Gastroesophageal sphincter (tissue), 4 donors: ENCODE measurements around the gene KPNB1. TPM values are rescaled to one million over a fixed set of nuclear protein-coding genes. Genes with fewer than 3 reads are reported as not detected.

Source experiments
- ATAC-seq: fragments of 150-250 bp; one replicate; pipeline ENCODE4 v1.9.1; 2016; ENCODE audit warnings: mild to moderate bottlenecking, moderate library complexity
- H3K27ac ChIP-seq, 4 donors: fragments of 200-600 bp; sonication (generic) in 3 of 4; 1 replicate in 3 of 4; 2 replicates in 1 of 4; pipeline ENCODE4 v1.5.1; 2016 to 2019
- H3K27me3 ChIP-seq: fragments of 200-600 bp; sonication (generic); one replicate; pipeline ENCODE4 v1.5.1; 2019
- H3K36me3 ChIP-seq, 2 donors: fragments of 200-600 bp; sonication (generic); one replicate each; pipeline ENCODE4 v1.5.1; 2019; ENCODE audit warnings: control low read depth in 1 of 2
- H3K4me1 ChIP-seq, 3 donors: fragments of 200-600 bp; sonication (generic); 1 replicate in 2 of 3; 2 replicates in 1 of 3; pipeline ENCODE4 v1.5.1; 2016 to 2019; ENCODE audit warnings: control low read depth in 2 of 3
- H3K4me3 ChIP-seq, 2 donors: fragments of 200-600 bp; sonication (generic); one replicate each; pipeline ENCODE4 v1.5.1; 2019; ENCODE audit warnings: mild to moderate bottlenecking in 1 of 2, moderate library complexity in 1 of 2
- H3K9me3 ChIP-seq, 3 donors: fragments of 200-600 bp; sonication (generic); one replicate each; pipeline ENCODE4 v1.5.1; 2017 to 2019; ENCODE audit warnings: control low read depth in 2 of 3
- CTCF ChIP-seq, 4 experiments: fragments of 200-600 bp in 2 of 4; fragments of 450-650 bp in 2 of 4; sonication (generic) in 1 of 4; IDR thresholded peaks; one replicate each; pipeline ENCODE4 v1.5.1; 2017 to 2019; ENCODE audit warnings: antibody characterized with exemption in 4 of 4, mild to moderate bottlenecking in 2 of 4, moderate library complexity in 2 of 4
- EP300 ChIP-seq: sonication (generic); formaldehyde crosslinking; IDR thresholded peaks from one replicate; pipeline ENCODE4 v1.6.1; 2017; ENCODE audit warnings: antibody characterized with exemption, mild to moderate bottlenecking
- POLR2A ChIP-seq, 2 donors: fragments of 450-650 bp; IDR thresholded peaks; one replicate each; pipeline ENCODE4 v1.6.1; 2017; ENCODE audit warnings: antibody characterized with exemption in 2 of 2, mild to moderate bottlenecking in 2 of 2, moderate library complexity in 1 of 2
- POLR2AphosphoS5 ChIP-seq: sonication (generic); formaldehyde crosslinking; IDR thresholded peaks from one replicate; pipeline ENCODE4 v1.6.1; 2017; ENCODE audit warnings: antibody characterized with exemption
- WGBS, 2 donors: methylation state at CpG; one replicate each; pipeline ENCODE4 v1.1.5; 2018; ENCODE audit warnings: low coverage in 1 of 2; 5-methylcytosine and 5-hydroxymethylcytosine counted together
- total RNA-seq, 4 donors: library from RNA; depleted of rRNA; stranded (reverse); fragments of >200 nt; gene quantifications; one replicate each; pipeline ENCODE4 v1.1.0, GENCODE V29; 2016

The KPNB1 gene
- total RNA-seq, 4 donors from 2014 or later, result 192 to 215 (median 211) TPM

- TF ChIP-seq EP300, result no peak
- TF ChIP-seq POLR2A (IDR thresholded peaks at IDR 0.05), result no peak
- TF ChIP-seq POLR2AphosphoS5, result no peak
- TF ChIP-seq CTCF (IDR thresholded peaks at IDR 0.05), result no peak
- Histone ChIP-seq H3K9me3 (no peaks in the 10 kb centered on the region), H3K4me1 (peaks cover 0 to 5% (median 0%) of the 10 kb centered on the region in 3 donors), H3K27me3 (no peaks in the 10 kb centered on the region), H3K27ac (no peak overlapping the region), H3K4me3 (no peak overlapping the region), H3K36me3 (peaks cover 0 to 40% of the 10 kb centered on the region in 2 donors)
- 92 to 94% methylated on average over 6 to 7 of the region's 8 CpGs for WGBS, 2 donors
- ATAC-seq, result no peak
Measured at GRCh38 chr17:47628014-47628566, 21.6 kb upstream of the KPNB1 start.

GRCh38 chr17:47629826-47630225 lies 19.9 kb upstream of the KPNB1 start:
- Histone ChIP-seq H3K27ac (no peak overlapping the region), H3K36me3 (peaks cover 0 to 28% of the 10 kb centered on the region in 2 donors), H3K27me3 (no peaks in the 10 kb centered on the region), H3K9me3 (no peaks in the 10 kb centered on the region), H3K4me3 (no peak overlapping the region), H3K4me1 (peaks cover 0 to 9% (median 0%) of the 10 kb centered on the region in 3 donors)
- TF ChIP-seq POLR2A (IDR thresholded peaks at IDR 0.05) (no peak), EP300 (no peak), CTCF (IDR thresholded peaks at IDR 0.05) (no peak), POLR2AphosphoS5 (no peak)
- ATAC-seq, result no peak
- 78 to 86% methylated on average over 4 to 5 of the region's 5 CpGs for WGBS, 2 donors

DNA sequence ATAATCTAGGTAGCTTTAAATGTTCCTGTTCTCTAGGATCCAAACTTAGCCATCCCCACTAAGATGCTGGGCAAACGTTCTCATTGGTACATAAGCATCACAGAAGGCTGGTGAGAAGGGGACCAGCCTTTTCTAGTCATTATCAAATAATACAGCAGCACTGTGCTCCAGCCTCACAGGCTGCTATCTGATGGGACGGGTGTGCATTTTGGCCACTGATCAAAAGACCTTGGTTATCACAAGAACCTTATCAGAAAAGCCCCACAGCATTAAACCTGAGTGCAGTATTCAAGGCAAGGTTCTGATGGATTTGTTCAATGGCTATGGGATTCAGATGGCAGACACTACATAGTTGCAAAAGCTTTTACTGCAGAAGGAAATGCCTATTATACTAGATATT lies 19.1 kb upstream of the KPNB1 start:
- WGBS, 2 donors, result 64% methylated on average over 2 of the region's 2 CpGs; no CpG with 5 or more reads in 1 of the 2 donors
- Histone ChIP-seq H3K4me3 (no peak overlapping the region), H3K27me3 (no peaks in the 10 kb centered on the region), H3K4me1 (peaks cover 0 to 9% (median 0%) of the 10 kb centered on the region in 3 donors), H3K36me3 (peaks cover 0 to 28% of the 10 kb centered on the region in 2 donors), H3K9me3 (no peaks in the 10 kb centered on the region), H3K27ac (no peak overlapping the region)
- TF ChIP-seq EP300 (no peak), CTCF (IDR thresholded peaks at IDR 0.05) (no peak), POLR2AphosphoS5 (no peak), POLR2A (IDR thresholded peaks at IDR 0.05) (no peak)
- ATAC-seq, result no peak

GRCh38 chr17:47632991-47633390 lies 16.7 kb upstream of the KPNB1 start:
- H3K36me3 ChIP-seq, result peaks cover 0 to 41% of the 10 kb centered on the region in 2 donors
- H3K4me3 ChIP-seq, result no peak overlapping the region
- 53 to 93% methylated on average over 3 of the region's 3 CpGs for WGBS, 2 donors
- ATAC-seq, result no peak
- no peaks in the 10 kb centered on the region for H3K9me3 ChIP-seq
- no peak for TF ChIP-seq CTCF (IDR thresholded peaks at IDR 0.05)
- no peak for TF ChIP-seq EP300
- TF ChIP-seq POLR2A (IDR thresholded peaks at IDR 0.05), result no peak
- TF ChIP-seq POLR2AphosphoS5, result no peak
- H3K4me1 ChIP-seq, result peaks cover 0 to 9% (median 0%) of the 10 kb centered on the region in 3 donors
- H3K27ac ChIP-seq, result peak overlapping the region in 2 of 4 donors; percentile 5 to 49
- H3K27me3 ChIP-seq, result no peaks in the 10 kb centered on the region

DNA sequence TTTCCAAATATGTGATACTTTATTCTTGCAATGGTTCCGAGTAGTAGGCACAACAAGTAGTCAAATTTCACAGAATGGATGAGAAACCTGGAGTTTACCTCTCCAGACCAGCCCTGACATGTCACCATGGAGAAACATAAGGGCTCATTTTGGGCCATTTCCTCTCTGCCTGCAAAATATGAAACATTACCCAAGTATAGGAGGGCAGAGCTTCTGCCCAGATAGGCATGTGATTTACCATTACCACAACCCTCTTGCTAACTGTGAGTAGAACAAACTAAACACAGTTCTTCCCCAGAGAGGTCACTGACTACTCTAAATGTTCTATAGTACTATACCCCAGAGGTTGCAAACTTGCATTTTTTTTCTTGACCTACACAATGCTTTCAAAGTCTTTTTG lies 15.7 kb upstream of the KPNB1 start:
- peak overlapping the region in 1 of 4 donors; percentile 49 for H3K27ac ChIP-seq
- peaks cover 0 to 9% (median 0%) of the 10 kb centered on the region in 3 donors for H3K4me1 ChIP-seq
- peaks cover 0 to 43% of the 10 kb centered on the region in 2 donors for H3K36me3 ChIP-seq
- TF ChIP-seq POLR2AphosphoS5 (no peak), POLR2A (IDR thresholded peaks at IDR 0.05) (no peak), CTCF (IDR thresholded peaks at IDR 0.05) (no peak), EP300 (no peak)
- 83 to 100% methylated on average over 1 of the region's 1 CpG for WGBS, 2 donors
- H3K4me3 ChIP-seq, result no peak overlapping the region
- no peaks in the 10 kb centered on the region for H3K27me3 ChIP-seq
- ATAC-seq, result no peak
- no peaks in the 10 kb centered on the region for H3K9me3 ChIP-seq
